K562 (cell line): ENCODE data around the gene USP14. TPM values are rescaled to one million over a fixed set of nuclear protein-coding genes. Genes with fewer than 3 reads are reported as not detected.

Experiments used
- ATAC-seq: fragments of 200-7000 bp; cut with Tn5 transposase; 3 replicates; pipeline ENCODE4 v1.9.1; 2020; ENCODE audit warnings: moderate library complexity
- BruUV-seq: library from RNA; stranded (reverse); fragments of 400-500 nt; replicated peaks from 2 replicates; lab custom pipeline; 2021; lab: Mats Ljungman, UMichigan
- CTCF ChIA-PET: fragments of 300-600 bp; formaldehyde crosslinking; extraction: SDS; loops from one replicate; lab custom pipeline; 2021; ENCODE audit warnings: low intra/inter-chr PET ratio; lab: Yijun Ruan, JAX
- POLR2A ChIA-PET: fragments of 300-600, 350-650 bp; sonication (Branson Sonifier 250); formaldehyde crosslinking; extraction: SDS; loops from one replicate; lab custom pipeline; 2021; ENCODE audit warnings: antibody characterized with exemption, inconsistent platforms; lab: Yijun Ruan, JAX
- DNase-seq, 4 experiments: peaks; one replicate each; pipeline versions ENCODE4 v3.0.0 to v3.0.0-alpha.2; 2011 to 2018; ENCODE audit warnings: low spot score in 3 of 4, mixed read lengths in 3 of 4; ENCODE audit errors: extremely low read depth in 1 of 4
- FAIRE-seq: peaks from 2 replicates; lab custom pipeline; 2011; peaks lifted over from hg19 to GRCh38; lab: Jason Lieb, UNC
- H2AFZ ChIP-seq: 2 replicates; pipeline ENCODE4 v1.6.0; 2011; ENCODE audit warnings: low read depth, low read length, control low read depth, inconsistent platforms
- H3K27ac ChIP-seq: fragments of 200-600 bp; 3 replicates; pipeline ENCODE4 v1.8.0; 2011; ENCODE audit warnings: low read depth, mild to moderate bottlenecking, control low read depth, inconsistent platforms, low read length, moderate library complexity, mixed read lengths; ENCODE audit errors: extremely low read depth
- H3K27me3 ChIP-seq, 2 experiments: fragments of 300-600 bp in 1 of 2; 2 replicates in 1 of 2; 3 replicates in 1 of 2; pipeline versions ENCODE4 v1.6.0 to v1.8.0; 2011; ENCODE audit warnings: inconsistent platforms in 2 of 2, low read length in 2 of 2, mild to moderate bottlenecking in 1 of 2, mixed read lengths in 1 of 2, moderate library complexity in 1 of 2; ENCODE audit not compliant: control insufficient read depth in 2 of 2, insufficient read depth in 2 of 2
- H3K36me3 ChIP-seq: fragments of 300-600 bp; 3 replicates; pipeline ENCODE4 v1.8.0; 2011; ENCODE audit warnings: mild to moderate bottlenecking, low read length, inconsistent platforms; ENCODE audit not compliant: control insufficient read depth, insufficient read depth
- H3K4me1 ChIP-seq, 2 experiments: fragments of 200-600 bp in 1 of 2; replicated peaks in 1 of 2; 2 replicates in 1 of 2; 3 replicates in 1 of 2; pipeline versions ENCODE4 v1.5.1 to v1.8.0; 2011; ENCODE audit warnings: inconsistent platforms in 2 of 2, low read length in 2 of 2, mild to moderate bottlenecking in 1 of 2, mixed read lengths in 1 of 2, moderate library complexity in 1 of 2; ENCODE audit not compliant: control insufficient read depth in 2 of 2, insufficient read depth in 2 of 2
- H3K4me2 ChIP-seq: 2 replicates; pipeline ENCODE4 v1.6.1; 2011; ENCODE audit warnings: low read length, control low read depth, inconsistent platforms, mixed read lengths; ENCODE audit not compliant: insufficient read depth
- H3K4me3 ChIP-seq: fragments of 200-600 bp; sonication (generic), shearing (Covaris generic); 2 replicates; pipeline ENCODE4 v1.5.1; 2016; ENCODE audit warnings: control low read depth, inconsistent platforms
- H3K79me2 ChIP-seq: fragments of 200-600 bp; 3 replicates; pipeline ENCODE4 v1.8.0; 2011; ENCODE audit warnings: low read length, inconsistent platforms; ENCODE audit not compliant: control insufficient read depth, insufficient read depth
- H3K9ac ChIP-seq, 2 experiments: 2 replicates each; pipeline versions ENCODE4 v1.6.0 to v1.6.1; 2011; ENCODE audit warnings: low read depth in 2 of 2, low read length in 2 of 2, control low read depth in 1 of 2, inconsistent platforms in 1 of 2, mild to moderate bottlenecking in 1 of 2, mixed read lengths in 1 of 2; ENCODE audit not compliant: insufficient read depth in 1 of 2
- H3K9me1 ChIP-seq: one replicate; pipeline ENCODE4 v1.6.0; 2011; ENCODE audit warnings: inconsistent platforms, mild to moderate bottlenecking, low read length, moderate library complexity; ENCODE audit not compliant: control insufficient read depth, insufficient read depth
- H3K9me3 ChIP-seq: replicated peaks from 2 replicates; pipeline ENCODE4 v1.5.1; 2011; ENCODE audit warnings: low read depth, low read length, inconsistent platforms; ENCODE audit not compliant: control insufficient read depth, insufficient read depth
- H4K20me1 ChIP-seq: replicated peaks from 2 replicates; pipeline ENCODE4 v1.6.1; 2011; ENCODE audit warnings: low read length, inconsistent platforms, mixed read lengths; ENCODE audit not compliant: control insufficient read depth, insufficient read depth
- CBX8 ChIP-seq: fragments of 200-600 bp; sonication (generic); IDR thresholded peaks from 2 replicates; pipeline ENCODE4 v1.6.1; 2012; ENCODE audit warnings: borderline replicate concordance, mixed run types, low read depth, mild to moderate bottlenecking, moderate library complexity, mixed read lengths, low read length, control low read depth, inconsistent platforms; ENCODE audit not compliant: poor library complexity, severe bottlenecking; ENCODE audit errors: extremely low read depth
- ELF4 ChIP-seq: fragments of 450-650 bp; formaldehyde crosslinking; IDR thresholded peaks from 2 replicates; pipeline ENCODE4 v1.4.0; 2022; ENCODE audit warnings: missing genetic modification characterization
- GABPA ChIP-seq: fragments of 200-800 bp; sonication (Bioruptor generic); conservative IDR thresholded peaks from 2 replicates; pipeline ENCODE4 v1.6.1; 2016; ENCODE audit warnings: low read depth, missing genetic modification characterization, missing compliant biosample characterization
- HSF4 ChIP-seq: fragments of 250-450 bp; sonication (Bioruptor Pico); IDR thresholded peaks from 2 replicates; pipeline ENCODE4 v2.1.2; 2022; ENCODE audit warnings: mild to moderate bottlenecking, moderate library complexity, borderline replicate concordance
- ILK ChIP-seq: fragments of 450-650 bp; IDR thresholded peaks from 2 replicates; pipeline ENCODE4 v1.6.1; 2016; ENCODE audit warnings: missing genetic modification characterization, low read depth, mild to moderate bottlenecking, missing compliant biosample characterization, moderate library complexity, borderline replicate concordance
- JUNB ChIP-seq: fragments of 450-650 bp; formaldehyde crosslinking; conservative IDR thresholded peaks from 2 replicates; pipeline ENCODE4 v1.4.0; 2020; ENCODE audit warnings: mild to moderate bottlenecking
- KLF6 ChIP-seq: fragments of 250-450 bp; sonication (Bioruptor Pico); IDR thresholded peaks from 2 replicates; pipeline ENCODE4 v1.4.0; 2020; ENCODE audit warnings: mild to moderate bottlenecking, moderate library complexity, borderline replicate concordance
- MED1 ChIP-seq: sonication (generic); formaldehyde crosslinking; IDR thresholded peaks from 2 replicates; pipeline ENCODE4 v1.8.1; 2023; ENCODE audit warnings: missing genetic modification reagents, borderline replicate concordance
- PRMT5 ChIP-seq: sonication (generic); formaldehyde crosslinking; IDR thresholded peaks from 2 replicates; pipeline ENCODE4 v1.5.0; 2020; ENCODE audit warnings: missing genetic modification reagents
- SNRNP70 ChIP-seq: fragments of 200-400 bp; formaldehyde crosslinking; optimal IDR thresholded peaks from 2 replicates; pipeline ENCODE3; 2017; ENCODE audit warnings: low read depth, low read length
- SP1 ChIP-seq: sonication (generic); formaldehyde crosslinking; IDR thresholded peaks from 2 replicates; pipeline ENCODE4 v1.8.1; 2022; ENCODE audit warnings: mild to moderate bottlenecking, missing genetic modification reagents
- SREBF1 ChIP-seq: fragments of 150-350 bp; IDR thresholded peaks from 2 replicates; pipeline ENCODE4 v1.6.1; 2014; ENCODE audit warnings: antibody characterized with exemption, low read depth, low read length, borderline replicate concordance
- ZEB2 ChIP-seq: fragments of 450-650 bp; IDR thresholded peaks from 2 replicates; pipeline ENCODE4 v1.6.1; 2016
- ZNF165 ChIP-seq: fragments of 250-450 bp; sonication (Bioruptor Pico); IDR thresholded peaks from 2 replicates; pipeline ENCODE4 v1.4.0; 2020; ENCODE audit warnings: borderline replicate concordance
- ZNF239 ChIP-seq: fragments of 250-450 bp; sonication (Bioruptor Pico); IDR thresholded peaks from 2 replicates; pipeline ENCODE4 v1.4.0; 2020; ENCODE audit warnings: mild to moderate bottlenecking
- ZNF445 ChIP-seq: fragments of 250-450 bp; sonication (Bioruptor Pico); IDR thresholded peaks from 2 replicates; pipeline ENCODE4 v1.4.0; 2020; ENCODE audit warnings: low read depth, mild to moderate bottlenecking, moderate library complexity
- WGBS: fragments of 100-300 bp; shearing (Covaris generic); methylation state at CpG from one replicate; pipeline ENCODE4 v1.1.6; 2016; ENCODE audit warnings: low coverage, mixed read lengths; ENCODE audit not compliant: insufficient coverage; ENCODE audit errors: missing lambda C conversion rate; 5-methylcytosine and 5-hydroxymethylcytosine counted together
- in situ Hi-C: fragments of 300-500 bp; cut with MboI; formaldehyde crosslinking; loops from 4 replicates; pipeline ENCODE4 v1.15.0; 2018; ENCODE audit warnings: inconsistent platforms, mixed read lengths
- intact Hi-C: fragments of 100-400 bp; cut with micrococcal nuclease; formaldehyde crosslinking; loops from 2 replicates; pipeline ENCODE4 v1.14.2; 2022
- polyA plus RNA-seq, 8 experiments: library from polyadenylated mRNA; depleted of rRNA in 4 of 8; stranded (reverse) in 5 of 8; unstranded in 3 of 8; fragments of >200 nt; fragmentation: Nextera tagmentation in 2 of 8; fragmentation: Illumina TruSeq in 1 of 8; extraction: Ambion mirVana in 2 of 8; extraction: Trizol in 1 of 8; gene quantifications; 2 replicates each; pipeline versions ENCODE4 v1.2.1 to v1.2.3, GENCODE V29; 2011 to 2014; ENCODE audit warnings: inconsistent platforms in 1 of 8, missing spikeins in 1 of 8
- total RNA-seq, 7 experiments: library from RNA; depleted of rRNA in 6 of 7; stranded (reverse); fragments of >200 nt in 6 of 7; fragmentation: Illumina TruSeq in 2 of 7; extraction: Trizol in 2 of 7; gene quantifications; 2 replicates each; pipeline versions ENCODE4 v1.2.1 to v1.2.3, GENCODE V29; 2011 to 2021; ENCODE audit warnings: low replicate concordance in 1 of 7
- TF ChIP-seq, protein P1 (sequence below): fragments of 250-450 bp; sonication (Bioruptor Pico); IDR thresholded peaks from 2 replicates; pipeline ENCODE4 v1.8.0; 2022; ENCODE audit warnings: moderate library complexity, mild to moderate bottlenecking, inconsistent platforms
- TF ChIP-seq, protein P2 (sequence below), 2 experiments: fragments of 450-650 bp; IDR thresholded peaks; 2 replicates each; pipeline ENCODE4 v1.6.1; 2018; ENCODE audit warnings: mild to moderate bottlenecking in 2 of 2, low read depth in 1 of 2; ENCODE audit not compliant: partially characterized antibody in 2 of 2

USP14 gene
- total and polyA plus RNA-seq, 9 of the 15 experiments (the other 6 are each of a cell fraction or from before 2014, with no cell fraction given), result 18.7 to 129 (median 40.3) TPM

GRCh38 chr18:220708-221107 lies 62.4 kb downstream of the USP14 start (continued):
- TF ChIP-seq CBX8, result no peak
- TF ChIP-seq ILK (tag), result no peak
- no peak for TF ChIP-seq PRMT5
- no peak for TF ChIP-seq ELF4 (CRISPR knock-in tag)
- TF ChIP-seq ZNF165 (CRISPR knock-in tag), result no peak
- no peak for TF ChIP-seq ZEB2
- no peak for TF ChIP-seq HSF4 (CRISPR knock-in tag)
- TF ChIP-seq SREBF1, result no peak
- TF ChIP-seq, protein P1, sequence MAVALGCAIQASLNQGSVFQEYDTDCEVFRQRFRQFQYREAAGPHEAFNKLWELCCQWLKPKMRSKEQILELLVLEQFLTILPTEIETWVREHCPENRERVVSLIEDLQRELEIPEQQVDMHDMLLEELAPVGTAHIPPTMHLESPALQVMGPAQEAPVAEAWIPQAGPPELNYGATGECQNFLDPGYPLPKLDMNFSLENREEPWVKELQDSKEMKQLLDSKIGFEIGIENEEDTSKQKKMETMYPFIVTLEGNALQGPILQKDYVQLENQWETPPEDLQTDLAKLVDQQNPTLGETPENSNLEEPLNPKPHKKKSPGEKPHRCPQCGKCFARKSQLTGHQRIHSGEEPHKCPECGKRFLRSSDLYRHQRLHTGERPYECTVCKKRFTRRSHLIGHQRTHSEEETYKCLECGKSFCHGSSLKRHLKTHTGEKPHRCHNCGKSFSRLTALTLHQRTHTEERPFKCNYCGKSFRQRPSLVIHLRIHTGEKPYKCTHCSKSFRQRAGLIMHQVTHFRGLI (CRISPR knock-in tag), result no peak
- TF ChIP-seq GABPA (tag), result no peak
- TF ChIP-seq, all 486 proteins: peak for 0

DNA sequence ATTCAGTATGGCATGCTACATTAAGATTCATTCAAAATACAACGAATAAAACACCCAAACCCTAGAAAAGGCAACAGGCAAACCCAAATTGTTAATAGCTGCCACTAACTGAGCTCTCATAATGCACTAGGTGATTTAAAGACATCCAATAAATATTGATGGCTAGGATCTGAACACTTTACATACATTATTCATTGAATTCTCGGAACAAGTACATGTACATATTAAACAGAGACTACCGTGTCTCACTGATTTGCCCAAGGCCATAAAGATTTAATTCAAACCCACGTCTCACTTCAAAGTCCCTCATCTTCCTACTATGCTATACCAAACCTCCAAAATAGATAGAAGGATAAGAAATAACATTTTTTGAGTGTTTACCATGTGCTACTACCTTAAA lies 67.4 kb downstream of the USP14 start:
- Histone ChIP-seq H3K4me2 (no peak overlapping the region), H2AFZ (no peak overlapping the region), H3K27me3 (no peaks in the 10 kb centered on the region), H3K9ac (no peak overlapping the region), H3K79me2 (no peaks in the 10 kb centered on the region), H3K9me1 (no peaks in the 10 kb centered on the region), H3K4me3 (no peak overlapping the region), H3K9me3 (no peaks in the 10 kb centered on the region), H3K27ac (no peak overlapping the region), H4K20me1 (no peaks in the 10 kb centered on the region), H3K36me3 (peaks cover 75% of the 10 kb centered on the region), H3K4me1 (no peaks in the 10 kb centered on the region)
- POLR2A ChIA-PET, result interaction anchor here (0.6 to 1.7 kb wide), 5 partner anchors 12 to 263 kb away, joined by 3 to 4 read pairs (median 4); partner anchors contain the start of gene THOC1
- in situ Hi-C loops, result no loop called here
- DNase-seq (no peak), FAIRE-seq (no peak), ATAC-seq (no peak)
- CTCF ChIA-PET, result no interaction called here
- intact Hi-C loops, result no loop called here
- WGBS, result 91% methylated on average over 4 of the region's 4 CpGs
- BruUV-seq, result no TSS peak
- no peak for TF ChIP-seq SNRNP70
- TF ChIP-seq KLF6 (CRISPR knock-in tag), result no peak
- no peak for TF ChIP-seq JUNB (CRISPR knock-in tag)
- TF ChIP-seq ZNF239 (CRISPR knock-in tag), result no peak
- no peak for TF ChIP-seq MED1 (CRISPR knock-in tag)
- no peak for TF ChIP-seq ZNF445 (CRISPR knock-in tag)
- TF ChIP-seq SP1, result no peak
- TF ChIP-seq, protein P2, sequence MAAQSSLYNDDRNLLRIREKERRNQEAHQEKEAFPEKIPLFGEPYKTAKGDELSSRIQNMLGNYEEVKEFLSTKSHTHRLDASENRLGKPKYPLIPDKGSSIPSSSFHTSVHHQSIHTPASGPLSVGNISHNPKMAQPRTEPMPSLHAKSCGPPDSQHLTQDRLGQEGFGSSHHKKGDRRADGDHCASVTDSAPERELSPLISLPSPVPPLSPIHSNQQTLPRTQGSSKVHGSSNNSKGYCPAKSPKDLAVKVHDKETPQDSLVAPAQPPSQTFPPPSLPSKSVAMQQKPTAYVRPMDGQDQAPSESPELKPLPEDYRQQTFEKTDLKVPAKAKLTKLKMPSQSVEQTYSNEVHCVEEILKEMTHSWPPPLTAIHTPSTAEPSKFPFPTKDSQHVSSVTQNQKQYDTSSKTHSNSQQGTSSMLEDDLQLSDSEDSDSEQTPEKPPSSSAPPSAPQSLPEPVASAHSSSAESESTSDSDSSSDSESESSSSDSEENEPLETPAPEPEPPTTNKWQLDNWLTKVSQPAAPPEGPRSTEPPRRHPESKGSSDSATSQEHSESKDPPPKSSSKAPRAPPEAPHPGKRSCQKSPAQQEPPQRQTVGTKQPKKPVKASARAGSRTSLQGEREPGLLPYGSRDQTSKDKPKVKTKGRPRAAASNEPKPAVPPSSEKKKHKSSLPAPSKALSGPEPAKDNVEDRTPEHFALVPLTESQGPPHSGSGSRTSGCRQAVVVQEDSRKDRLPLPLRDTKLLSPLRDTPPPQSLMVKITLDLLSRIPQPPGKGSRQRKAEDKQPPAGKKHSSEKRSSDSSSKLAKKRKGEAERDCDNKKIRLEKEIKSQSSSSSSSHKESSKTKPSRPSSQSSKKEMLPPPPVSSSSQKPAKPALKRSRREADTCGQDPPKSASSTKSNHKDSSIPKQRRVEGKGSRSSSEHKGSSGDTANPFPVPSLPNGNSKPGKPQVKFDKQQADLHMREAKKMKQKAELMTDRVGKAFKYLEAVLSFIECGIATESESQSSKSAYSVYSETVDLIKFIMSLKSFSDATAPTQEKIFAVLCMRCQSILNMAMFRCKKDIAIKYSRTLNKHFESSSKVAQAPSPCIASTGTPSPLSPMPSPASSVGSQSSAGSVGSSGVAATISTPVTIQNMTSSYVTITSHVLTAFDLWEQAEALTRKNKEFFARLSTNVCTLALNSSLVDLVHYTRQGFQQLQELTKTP (IDR thresholded peaks at IDR 0.05; ENCODE audit: low read depth in 1 of 2, partially characterized antibody in 2 of 2), result no peak
